GM18873 (cell line): Measurements from ENCODE around the gene TIAL1.
"Not testable (repeated sequence)": the region's sequence is repeated elsewhere in the genome, so short reads cannot be mapped to it uniquely, and the experiment has no call there.

Source experiments
- ATAC-seq: cut with Tn5 transposase; IDR thresholded peaks from one replicate; pipeline ENCODE4 v1.9.1; 2021; ENCODE audit warnings: mild to moderate bottlenecking, moderate library complexity, moderate number of reproducible peaks; ENCODE audit not compliant: unreplicated experiment, low FRiP score

The TIAL1 gene

GRCh38 chr10:119533473-119533872 lies 63.3 kb downstream of the TIAL1 start:
- ATAC-seq, result no peak

GRCh38 chr10:119532791-119533190 lies 64.0 kb downstream of the TIAL1 start:
- not testable (repeated sequence) for ATAC-seq

- not testable (repeated sequence) for ATAC-seq
These were observed 64.5 kb downstream of the TIAL1 start for GRCh38 chr10:119532251-119532650.

GRCh38 chr10:119531067-119531466 lies 65.7 kb downstream of the TIAL1 start:
- ATAC-seq, result no peak

- ATAC-seq, result not testable (repeated sequence)
These were observed 68.0 kb downstream of the TIAL1 start for GRCh38 chr10:119528663-119529237.

GRCh38 chr10:119526621-119527592 lies 69.9 kb downstream of the TIAL1 start:
- ATAC-seq, result no peak

GRCh38 chr10:119526149-119526548 lies 70.6 kb downstream of the TIAL1 start:
- ATAC-seq, result no peak

DNA sequence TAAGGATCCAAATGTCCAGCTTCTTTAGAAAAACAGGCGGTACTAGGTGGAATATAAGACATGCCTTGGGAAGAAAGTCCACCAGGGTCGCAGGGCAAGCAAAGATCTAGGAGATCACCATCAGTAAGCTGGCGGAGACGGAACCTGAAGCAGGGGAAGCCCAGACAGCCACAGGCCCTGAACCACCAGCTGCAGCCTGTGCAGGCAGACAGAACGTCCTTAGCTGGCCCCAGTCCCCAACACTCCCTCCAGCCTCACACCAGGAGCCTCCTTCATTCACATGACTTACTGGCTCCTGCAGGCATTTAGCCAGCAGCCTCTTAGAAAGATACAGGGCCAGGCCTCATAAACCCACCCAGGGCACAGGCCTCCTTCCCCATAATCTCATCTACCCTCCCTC lies 71.6 kb downstream of the TIAL1 start:
- no peak for ATAC-seq

DNA sequence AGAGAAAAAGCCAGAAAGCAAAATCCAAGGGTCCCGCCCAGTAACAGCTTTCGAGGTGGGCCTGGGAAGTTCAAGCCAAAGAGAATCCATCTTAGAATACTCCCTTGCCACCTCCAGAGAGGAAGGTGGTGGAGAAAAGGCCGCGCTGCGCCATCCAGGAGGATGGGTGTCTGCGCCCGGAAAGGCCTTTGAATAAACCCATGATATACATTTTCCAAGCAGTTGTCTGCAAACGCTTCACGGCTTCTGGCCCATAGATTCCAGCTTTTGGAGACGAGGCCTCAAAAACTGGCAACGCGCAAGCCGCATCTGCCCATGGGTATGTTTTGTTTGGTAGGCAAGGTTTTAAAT lies 72.1 kb downstream of the TIAL1 start:
- no peak for ATAC-seq

DNA sequence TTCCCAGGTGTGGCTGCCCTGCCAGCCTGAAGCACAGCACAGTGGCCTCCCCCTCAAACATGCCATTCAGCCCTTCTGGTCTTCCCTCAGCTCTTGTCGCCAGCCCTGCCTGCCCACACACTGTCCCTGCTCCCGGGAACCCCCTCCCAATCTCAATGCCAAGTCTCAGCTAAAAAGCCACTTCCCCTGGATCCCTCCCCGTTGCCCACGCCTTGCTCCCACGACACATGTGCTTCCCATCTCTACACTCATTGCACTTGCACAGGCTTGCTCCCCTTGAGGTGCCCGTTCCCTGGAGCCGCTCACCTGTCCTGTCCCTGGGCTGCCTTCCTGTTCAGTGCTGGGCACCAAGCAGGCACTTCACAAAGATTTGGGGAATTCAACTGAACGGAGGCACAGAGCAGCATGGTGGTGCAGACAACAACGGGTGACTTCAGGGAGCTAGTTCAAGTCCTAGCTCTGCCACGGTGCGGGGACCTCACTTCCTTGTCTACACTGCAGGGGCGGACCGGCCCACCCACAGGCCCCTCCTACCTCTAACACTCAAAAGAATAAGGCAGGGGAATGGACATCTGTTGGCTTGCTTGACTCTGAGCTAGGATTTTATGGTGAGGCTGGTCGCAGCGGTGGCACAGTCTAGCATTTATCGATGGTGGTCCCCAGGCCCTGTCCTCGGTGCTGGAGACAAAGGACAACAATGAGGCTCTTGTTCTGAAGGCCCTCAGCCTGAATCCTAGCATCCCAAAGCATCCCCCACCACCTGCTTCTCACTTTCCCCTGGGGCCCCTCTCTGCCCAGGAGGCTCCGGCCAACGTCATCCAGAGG lies 72.7 kb downstream of the TIAL1 start:
- no peak for ATAC-seq
